G401 (cell line): ENCODE measurements around the gene RBKS. TPM values are rescaled to one million over a fixed set of nuclear protein-coding genes. Genes with fewer than 3 reads are reported as not detected.
"Not testable (repeated sequence)": the region's sequence is repeated elsewhere in the genome, so short reads cannot be mapped to it uniquely, and the experiment has no call there.

Source experiments
- DNase-seq: peaks from one replicate; pipeline ENCODE4 v3.0.0-alpha.2; 2015; ENCODE audit warnings: low spot score
- in situ Hi-C: cut with HindIII; loops from 2 replicates; pipeline ENCODE4 v1.10.0; 2016; ENCODE audit warnings: low sequenced_read_pairs, mixed read lengths
- total RNA-seq: library from RNA; depleted of rRNA; stranded (reverse); fragments of >200 nt; shearing (Covaris generic); gene quantifications from 2 replicates; pipeline ENCODE4 v1.2.3, GENCODE V29; 2014

RBKS gene
- total RNA-seq, 1 experiment from 2014 or later: 1.1 TPM

DNA sequence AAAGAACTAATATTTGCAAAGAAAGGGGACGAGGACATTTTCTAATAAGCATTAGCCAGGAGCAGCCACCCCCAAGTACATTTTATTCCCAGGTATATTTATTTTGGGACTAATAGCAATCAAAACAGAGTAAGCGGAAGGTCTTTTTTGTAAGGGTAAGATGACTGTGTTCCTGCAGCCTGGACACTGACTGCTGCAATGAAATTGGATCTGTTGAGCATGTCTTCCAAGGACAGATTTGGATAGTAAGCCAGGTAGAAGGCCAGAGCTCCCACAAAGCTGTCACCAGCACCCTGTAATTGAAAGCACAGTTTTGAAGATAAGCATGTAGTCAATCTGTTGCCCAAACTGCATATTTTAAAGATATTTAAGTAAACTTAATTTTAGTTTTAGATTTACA is 108.7 kb downstream of the RBKS start:
- in situ Hi-C loops: no loop called here
- DNase-seq: no peak

GRCh38 chr2:27779417-27780055 is 110.7 kb downstream of the RBKS start:
- DNase-seq: no peak
- in situ Hi-C loops: no loop called here

DNA sequence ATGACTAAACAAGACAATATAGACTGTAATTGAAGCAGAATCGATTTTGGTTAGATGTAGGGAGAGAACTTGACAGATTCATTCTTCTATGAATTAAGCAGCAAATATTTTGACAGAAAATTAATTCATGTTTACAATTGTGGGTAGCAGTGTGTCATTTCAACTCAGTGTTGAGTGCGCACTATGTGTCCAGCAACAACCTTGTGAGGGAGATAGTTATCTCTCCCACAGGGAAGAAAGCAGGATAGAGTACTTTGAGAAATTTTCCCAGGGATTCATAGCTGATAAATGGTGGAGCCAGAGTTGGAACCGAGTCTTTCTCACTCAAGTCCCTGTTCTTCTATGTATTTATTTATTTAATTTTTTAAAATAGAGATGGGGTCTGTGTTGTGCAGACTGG is 113.5 kb downstream of the RBKS start:
- in situ Hi-C loops: no loop called here
- DNase-seq: no peak

DNA sequence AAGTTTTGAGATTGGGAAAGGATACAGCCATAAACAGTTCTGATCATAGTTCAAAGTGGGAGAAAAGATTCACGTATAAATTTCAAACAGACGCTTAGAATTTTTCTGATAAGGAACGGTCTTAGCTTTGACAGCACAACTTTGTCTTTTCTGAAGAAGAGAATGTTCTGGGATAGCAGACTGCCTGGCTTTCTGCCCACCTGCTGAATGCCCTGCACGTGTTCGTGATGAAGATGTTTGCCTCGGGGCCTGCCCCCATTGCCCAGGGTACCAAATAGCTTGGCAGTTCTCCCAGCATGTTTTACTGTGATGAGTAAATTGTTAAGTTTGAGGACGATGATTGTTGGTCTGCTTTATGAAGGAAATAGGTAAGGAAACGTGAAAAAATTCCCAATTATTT is 114.1 kb downstream of the RBKS start:
- DNase-seq: peak; percentile 24
- in situ Hi-C loops: no loop called here

GRCh38 chr2:27773959-27774358 is 116.2 kb downstream of the RBKS start:
- in situ Hi-C loops: no loop called here
- DNase-seq: no peak

DNA sequence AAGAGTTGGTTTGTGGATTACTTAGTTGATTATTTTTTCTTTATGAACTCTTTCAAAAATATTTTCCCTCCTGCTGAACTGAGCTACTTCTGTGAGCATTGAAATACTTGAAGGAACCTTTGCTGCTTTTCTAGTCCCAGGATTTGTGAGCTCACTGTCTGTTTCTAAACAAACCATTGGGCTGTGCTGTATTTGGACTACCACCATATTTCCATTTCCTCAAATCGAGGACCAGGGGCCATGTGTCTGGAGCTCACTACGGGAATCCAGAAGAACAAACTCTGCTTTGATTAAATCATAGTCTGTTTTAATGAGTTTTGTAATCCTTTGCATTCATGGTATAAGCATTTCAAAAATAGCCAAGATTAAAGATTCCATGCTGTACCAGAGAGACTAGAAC is 117.4 kb downstream of the RBKS start:
- no peak for DNase-seq
- in situ Hi-C loops: no loop called here

DNA sequence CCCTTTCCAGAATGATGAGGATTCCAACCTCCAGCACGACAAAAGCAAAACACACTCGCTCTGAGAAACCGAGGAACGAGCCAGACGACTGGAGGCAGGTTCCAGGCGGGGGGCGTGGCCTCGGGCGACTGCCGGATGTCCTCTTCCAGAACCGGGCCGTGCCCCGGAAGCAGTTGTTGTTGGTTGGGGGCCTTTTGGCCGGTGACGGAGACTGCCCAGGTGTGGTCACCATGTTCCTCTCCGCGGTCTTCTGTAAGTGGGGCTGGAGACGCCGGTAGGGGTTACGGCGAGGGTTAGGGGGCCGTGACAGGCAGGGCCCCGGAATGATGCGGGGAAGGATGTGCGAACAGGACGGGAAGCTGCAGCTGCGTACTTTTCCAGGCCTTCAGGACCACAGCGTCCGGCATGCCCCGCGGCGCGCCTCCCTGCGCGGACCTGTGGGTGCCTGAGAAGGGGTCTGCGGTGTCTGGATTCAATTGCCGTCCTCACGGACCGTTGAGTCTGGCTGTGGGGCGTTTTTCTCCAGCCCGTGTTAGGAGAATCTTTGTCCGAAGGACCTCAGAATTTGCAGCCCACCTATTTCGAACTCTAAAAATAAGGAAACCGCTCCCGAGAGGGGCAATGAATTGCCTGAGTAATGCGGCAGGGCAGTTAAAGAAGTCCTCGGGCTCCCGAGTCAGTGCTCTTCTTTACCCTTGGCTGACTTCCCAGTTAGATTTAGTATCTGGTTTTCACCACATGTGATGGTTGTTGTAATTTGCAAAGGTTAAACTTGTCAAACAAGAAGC is 118.4 kb downstream of the RBKS start, which contains the start of gene MRPL33:
MRPL33 (plus strand) TSS at position 172 of the 788 bp plus-strand sequence; CDS start at position 231, 59 bp downstream.
- in situ Hi-C loops: no loop called here

DNA sequence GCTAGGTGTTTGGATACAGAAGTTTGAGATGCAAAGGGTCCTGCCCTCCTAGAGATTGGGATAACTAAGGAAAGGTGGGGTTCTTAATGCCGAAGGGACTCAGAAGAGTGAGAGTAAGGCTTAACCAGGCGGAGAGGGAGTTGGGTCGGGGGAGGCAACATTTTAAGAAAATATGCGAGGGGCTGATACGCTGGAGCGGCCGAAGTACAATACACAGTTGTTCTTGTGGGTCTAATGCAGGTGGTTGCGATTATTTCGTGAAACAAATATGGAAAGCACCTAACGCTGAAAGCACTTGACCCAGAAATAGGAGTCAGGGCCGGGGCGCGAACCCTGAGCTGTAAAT is 119.0 kb downstream of the RBKS start:
- no peak for DNase-seq
- in situ Hi-C loops: no loop called here

More for the DNA sequence above, 118.4 kb downstream of the RBKS start, which contains the start of gene MRPL33:
- peak; percentile 94 for DNase-seq

GRCh38 chr2:27766287-27766661 is 123.9 kb downstream of the RBKS start:
- no peak for DNase-seq
- in situ Hi-C loops: no loop called here

GRCh38 chr2:27765621-27766286 is 124.4 kb downstream of the RBKS start:
- DNase-seq: no peak
- in situ Hi-C loops: no loop called here

GRCh38 chr2:27764526-27764925 is 125.7 kb downstream of the RBKS start:
- in situ Hi-C loops, DNase-seq: not testable (repeated sequence)

DNA sequence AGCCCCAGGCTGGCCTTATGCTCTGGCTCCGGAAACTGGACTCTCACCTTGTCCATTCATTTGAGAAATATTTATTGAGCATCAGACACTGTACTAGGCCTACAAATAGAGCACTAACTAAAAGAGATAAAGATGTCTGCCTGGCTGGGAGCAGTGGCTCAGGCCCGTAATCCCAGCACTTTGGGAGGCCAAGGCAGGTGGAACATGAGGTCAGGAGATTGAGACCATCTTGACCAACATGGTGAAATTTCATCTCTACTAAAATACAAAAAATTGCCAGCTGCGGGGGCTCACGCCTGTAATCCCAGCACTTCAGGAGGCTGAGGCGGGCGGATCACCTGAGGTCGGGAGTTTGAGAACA is 126.3 kb downstream of the RBKS start:
- in situ Hi-C loops: no loop called here
- DNase-seq: no peak

- in situ Hi-C loops: no loop called here
- no peak for DNase-seq
Observed at GRCh38 chr2:27762951-27763906, 127.0 kb downstream of the RBKS start.

DNA sequence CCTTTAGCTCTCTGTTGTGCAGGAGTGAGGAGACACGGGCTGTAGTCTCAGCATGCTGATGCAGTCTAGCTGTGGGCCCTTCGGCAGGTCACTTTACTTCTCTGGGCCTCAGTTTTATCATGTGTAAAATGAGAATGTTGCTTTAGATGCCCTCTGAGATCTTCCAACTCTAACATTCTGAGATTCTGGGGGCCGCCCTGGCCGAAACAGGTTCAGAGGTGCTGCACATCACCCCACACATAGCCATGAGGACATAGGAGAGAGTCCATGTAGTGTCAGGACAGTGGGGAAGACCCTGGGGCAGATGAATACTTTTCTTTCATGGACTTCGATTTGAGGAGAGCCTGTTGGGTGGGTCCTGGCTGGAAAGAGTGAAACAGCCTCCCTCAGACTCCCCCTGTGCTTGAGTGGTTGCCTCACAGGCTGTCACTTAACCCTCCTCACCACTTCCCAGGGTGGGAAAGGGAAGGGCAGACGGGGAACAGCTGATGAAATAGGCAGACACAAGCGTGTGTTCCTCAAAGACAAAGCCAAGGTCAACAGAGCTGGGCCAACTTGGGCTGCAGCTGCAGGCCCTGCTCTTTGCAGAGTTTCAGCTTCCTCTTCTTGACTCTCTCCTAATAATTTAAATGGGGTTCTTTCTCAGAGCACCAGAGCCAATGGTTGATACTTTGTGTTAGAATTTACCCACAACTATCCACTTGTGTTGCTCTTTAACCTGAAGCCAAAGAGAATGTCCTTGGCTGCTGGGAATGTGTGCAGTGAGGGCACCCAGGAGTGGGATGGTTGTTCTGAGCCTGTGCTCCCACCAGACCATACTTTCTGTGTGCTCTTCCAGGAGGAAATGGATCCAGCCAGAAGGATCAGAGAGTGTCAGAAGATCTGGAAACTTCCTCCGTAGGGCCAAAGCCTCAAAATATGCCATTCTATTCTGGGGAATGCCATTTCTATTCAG is 133.4 kb downstream of the RBKS start:
- in situ Hi-C loops: no loop called here

GRCh38 chr2:27756091-27756490 is 134.1 kb downstream of the RBKS start:
- in situ Hi-C loops: no loop called here
- DNase-seq: no peak

More for the DNA sequence above, 133.4 kb downstream of the RBKS start:
- DNase-seq: no peak

DNA sequence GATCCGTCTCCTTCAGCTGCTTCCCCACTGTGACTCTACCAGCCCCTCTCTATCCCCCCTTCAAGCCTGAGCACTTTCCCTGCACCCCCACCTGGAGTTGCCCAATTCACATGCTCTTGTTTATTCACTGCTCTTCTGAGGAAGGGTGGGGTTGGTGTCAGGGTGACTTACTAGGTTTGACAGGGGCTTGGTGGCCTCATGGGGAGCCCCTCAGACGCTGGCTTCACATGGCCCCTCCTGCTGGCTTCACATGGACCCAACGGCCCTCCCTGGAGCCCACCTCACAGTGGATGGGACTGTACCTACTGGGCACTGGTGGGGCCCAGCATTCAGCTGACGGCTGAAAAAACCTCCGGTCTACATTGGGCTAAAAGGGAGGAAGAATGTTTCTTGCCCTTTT is 135.4 kb downstream of the RBKS start:
- in situ Hi-C loops: no loop called here

GRCh38 chr2:27754138-27754588 is 136.0 kb downstream of the RBKS start:
- DNase-seq: peak; percentile 56
- in situ Hi-C loops: no loop called here

More for the DNA sequence above, 135.4 kb downstream of the RBKS start:
- DNase-seq: no peak
